Tibial nerve (tissue), 4 donors: ENCODE results near the gene LRRC26. TPM values are rescaled to one million over a fixed set of nuclear protein-coding genes. Genes with fewer than 3 reads are reported as not detected.
A peak's percentile ranks its signal among the peaks of the same experiment; 100 is the strongest.

Experiments used
- DNase-seq, 2 donors: peaks; one replicate each; pipeline ENCODE4 v3.0.0-alpha.2; 2019; ENCODE audit warnings: low spot score in 2 of 2
- H3K27ac ChIP-seq, 4 donors: fragments of 200-600 bp; sonication (generic) in 3 of 4; one replicate each; pipeline ENCODE4 v1.5.1; 2017 to 2019; ENCODE audit warnings: mild to moderate bottlenecking in 1 of 4
- H3K27me3 ChIP-seq, 2 donors: fragments of 200-600 bp; sonication (generic) in 1 of 2; one replicate each; pipeline versions ENCODE4 v1.5.1 to v1.6.0; 2017 to 2019
- H3K36me3 ChIP-seq, 3 donors: fragments of 200-600 bp; sonication (generic); one replicate each; pipeline ENCODE4 v1.5.1; 2018 to 2019
- H3K4me1 ChIP-seq, 4 donors: fragments of 200-600 bp; sonication (generic) in 3 of 4; one replicate each; pipeline ENCODE4 v1.5.1; 2017 to 2019
- H3K4me3 ChIP-seq, 4 donors: fragments of 200-600 bp; sonication (generic) in 3 of 4; one replicate each; pipeline ENCODE4 v1.5.1; 2017 to 2019; ENCODE audit warnings: mild to moderate bottlenecking in 1 of 4, moderate library complexity in 1 of 4
- H3K9me3 ChIP-seq, 4 donors: fragments of 200-600 bp; sonication (generic) in 3 of 4; one replicate each; pipeline ENCODE4 v1.5.1; 2017 to 2019
- EP300 ChIP-seq, 2 donors: sonication (generic); formaldehyde crosslinking; IDR thresholded peaks; one replicate each; pipeline ENCODE4 v1.6.1; 2017; ENCODE audit warnings: antibody characterized with exemption in 2 of 2, mild to moderate bottlenecking in 1 of 2
- POLR2A ChIP-seq, 2 donors: fragments of 450-650 bp; IDR thresholded peaks; one replicate each; pipeline ENCODE4 v1.6.1; 2017; ENCODE audit warnings: antibody characterized with exemption in 2 of 2, mild to moderate bottlenecking in 2 of 2, moderate library complexity in 2 of 2
- WGBS, 2 donors: methylation state at CpG; one replicate each; pipeline ENCODE4 v1.1.5; 2018; 5-methylcytosine and 5-hydroxymethylcytosine counted together
- total RNA-seq, 4 donors: library from RNA; depleted of rRNA; stranded (reverse); fragments of >200 nt; gene quantifications; one replicate each; pipeline ENCODE4 v1.1.0, GENCODE V29; 2016
- TF ChIP-seq, protein P1 (sequence below), 5 experiments: fragments of 200-600 bp in 3 of 5; fragments of 450-650 bp in 2 of 5; sonication (generic) in 3 of 5; IDR thresholded peaks; one replicate each; pipeline ENCODE4 v1.5.1; 2016 to 2019; ENCODE audit warnings: antibody characterized with exemption in 5 of 5, mild to moderate bottlenecking in 3 of 5, moderate library complexity in 2 of 5

The LRRC26 gene
- total RNA-seq, 4 donors from 2014 or later: not detected

GRCh38 chr9:137204731-137205125, 34.9 kb upstream of the LRRC26 start:
- H3K9me3 ChIP-seq: no peaks in the 10 kb centered on the region
- H3K36me3 ChIP-seq: peaks cover 0 to 19% (median 0%) of the 10 kb centered on the region in 3 donors
- 15 to 17% methylated on average over 21 of the region's 21 CpGs for WGBS, 2 donors
- peaks cover 6 to 62% (median 47%) of the 10 kb centered on the region in 4 donors for H3K4me1 ChIP-seq
- TF ChIP-seq, protein P1, sequence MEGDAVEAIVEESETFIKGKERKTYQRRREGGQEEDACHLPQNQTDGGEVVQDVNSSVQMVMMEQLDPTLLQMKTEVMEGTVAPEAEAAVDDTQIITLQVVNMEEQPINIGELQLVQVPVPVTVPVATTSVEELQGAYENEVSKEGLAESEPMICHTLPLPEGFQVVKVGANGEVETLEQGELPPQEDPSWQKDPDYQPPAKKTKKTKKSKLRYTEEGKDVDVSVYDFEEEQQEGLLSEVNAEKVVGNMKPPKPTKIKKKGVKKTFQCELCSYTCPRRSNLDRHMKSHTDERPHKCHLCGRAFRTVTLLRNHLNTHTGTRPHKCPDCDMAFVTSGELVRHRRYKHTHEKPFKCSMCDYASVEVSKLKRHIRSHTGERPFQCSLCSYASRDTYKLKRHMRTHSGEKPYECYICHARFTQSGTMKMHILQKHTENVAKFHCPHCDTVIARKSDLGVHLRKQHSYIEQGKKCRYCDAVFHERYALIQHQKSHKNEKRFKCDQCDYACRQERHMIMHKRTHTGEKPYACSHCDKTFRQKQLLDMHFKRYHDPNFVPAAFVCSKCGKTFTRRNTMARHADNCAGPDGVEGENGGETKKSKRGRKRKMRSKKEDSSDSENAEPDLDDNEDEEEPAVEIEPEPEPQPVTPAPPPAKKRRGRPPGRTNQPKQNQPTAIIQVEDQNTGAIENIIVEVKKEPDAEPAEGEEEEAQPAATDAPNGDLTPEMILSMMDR (IDR thresholded peaks at IDR 0.05): no peak
- TF ChIP-seq EP300 (IDR thresholded peaks at IDR 0.05): no peak
- TF ChIP-seq POLR2A (IDR thresholded peaks at IDR 0.05): no peak
- H3K4me3 ChIP-seq: peak overlapping the region; percentile 96 to 99 (median 96)
- DNase-seq: no peak
- H3K27ac ChIP-seq: peak overlapping the region in 2 of 4 donors; percentile 89
- no peaks in the 10 kb centered on the region for H3K27me3 ChIP-seq

GRCh38 chr9:137202966-137203365, 33.1 kb upstream of the LRRC26 start:
- Histone ChIP-seq H3K27ac (no peak overlapping the region), H3K4me3 (no peak overlapping the region), H3K4me1 (peaks cover 13 to 80% (median 59%) of the 10 kb centered on the region in 4 donors), H3K9me3 (no peaks in the 10 kb centered on the region), H3K27me3 (no peaks in the 10 kb centered on the region), H3K36me3 (peaks cover 0 to 8% (median 0%) of the 10 kb centered on the region in 3 donors)
- 72 to 75% methylated on average over 8 of the region's 8 CpGs for WGBS, 2 donors
- TF ChIP-seq POLR2A (IDR thresholded peaks at IDR 0.05): no peak
- TF ChIP-seq, protein P1 (IDR thresholded peaks at IDR 0.05): no peak
- TF ChIP-seq EP300 (IDR thresholded peaks at IDR 0.05): no peak
- no peak for DNase-seq

DNA sequence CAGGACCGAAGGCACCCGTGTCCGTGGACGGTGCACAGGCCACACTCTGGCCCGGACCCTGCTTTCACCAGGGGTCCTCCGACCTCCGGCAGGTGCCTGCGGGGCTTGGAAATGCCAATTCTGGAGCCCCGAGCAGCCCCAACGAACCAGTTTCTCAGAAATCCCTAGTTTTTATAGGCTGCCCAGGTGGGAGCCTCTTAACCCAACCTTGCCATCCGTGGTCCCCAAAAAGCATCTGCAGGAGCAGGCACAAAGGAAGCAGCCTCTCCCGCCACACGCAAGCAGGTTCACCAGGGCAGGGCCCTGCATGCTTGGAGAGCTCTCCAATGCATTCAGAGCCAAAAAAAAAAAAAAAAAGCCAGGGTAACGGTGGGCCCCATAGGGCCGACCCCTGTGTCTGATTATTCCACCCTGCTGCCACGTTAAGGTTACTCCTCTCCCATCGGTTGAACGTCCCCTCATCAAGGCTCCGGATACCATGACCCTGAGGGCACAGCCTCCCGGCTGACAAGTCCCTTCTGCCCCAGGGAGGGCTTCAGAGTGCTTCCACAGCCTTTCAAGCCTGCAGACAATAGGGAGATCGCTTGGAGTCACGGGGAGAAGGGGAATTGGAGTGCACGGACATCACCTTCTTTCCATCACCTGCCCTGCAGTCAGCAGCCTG, 31.5 kb upstream of the LRRC26 start:
- 11 to 21% methylated on average over 15 to 21 of the region's 23 CpGs for WGBS, 2 donors

DNA sequence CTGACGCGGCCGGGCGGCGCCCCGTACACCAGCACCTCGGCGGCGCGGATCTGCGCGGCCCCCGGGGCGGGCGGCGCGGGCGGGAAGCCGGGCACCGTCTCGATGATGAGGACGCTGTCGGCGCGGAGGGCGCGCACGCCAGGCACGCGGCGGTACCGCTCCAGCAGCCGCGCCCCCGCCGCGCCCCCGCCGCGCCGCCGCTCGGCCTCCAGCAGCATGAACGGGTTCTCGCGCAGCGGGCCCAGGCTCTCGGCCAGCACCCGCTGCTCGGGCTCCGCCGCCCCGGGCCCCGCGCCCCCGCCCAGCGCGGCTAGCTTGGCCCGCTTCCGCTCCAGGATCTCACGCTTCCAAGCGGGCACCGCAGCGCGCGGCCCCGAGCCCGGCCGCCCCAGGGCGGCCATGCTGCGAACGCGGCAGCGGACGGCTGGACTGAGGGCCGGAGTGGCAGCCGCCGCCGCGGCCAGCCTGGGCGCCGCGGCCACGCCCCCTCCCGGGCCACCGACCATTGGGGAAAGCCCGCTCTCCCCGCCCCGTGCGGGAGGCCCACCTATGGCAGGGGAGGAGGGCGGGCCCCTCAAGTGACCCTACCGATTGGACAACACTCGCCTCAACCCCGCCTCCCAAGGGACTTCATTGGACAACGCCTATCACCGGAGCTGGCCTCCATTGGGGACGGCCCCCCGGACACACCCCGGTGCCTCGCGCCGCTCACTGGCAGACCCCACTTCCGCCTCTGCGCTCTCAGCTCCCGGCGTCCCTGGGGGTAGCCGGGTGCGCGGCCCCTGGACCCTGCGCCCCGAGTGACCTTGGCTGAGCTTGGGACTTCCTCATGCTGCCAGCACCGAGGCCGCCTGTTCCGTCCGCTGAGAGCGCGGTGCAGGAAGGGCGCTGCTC, 30.7 kb upstream of the LRRC26 start, which contains the start of gene TPRN:
Gene TPRN, minus strand, starts transcription at position 431 of the 894 bp plus-strand sequence. Its CDS starts 30 bp downstream, at position 401.
- H3K9me3 ChIP-seq: no peaks in the 10 kb centered on the region
- 0% methylated on average over 23 to 56 of the region's 118 CpGs for WGBS, 2 donors

More for the DNA sequence above, 31.5 kb upstream of the LRRC26 start:
- H3K9me3 ChIP-seq: no peaks in the 10 kb centered on the region
- no peak for TF ChIP-seq POLR2A (IDR thresholded peaks at IDR 0.05)
- TF ChIP-seq, protein P1 (IDR thresholded peaks at IDR 0.05): no peak
- no peak for TF ChIP-seq EP300 (IDR thresholded peaks at IDR 0.05)
- H3K36me3 ChIP-seq: no peaks in the 10 kb centered on the region
- peak overlapping the region in 3 of 4 donors; percentile 81 to 88 (median 83) for H3K27ac ChIP-seq
- peak overlapping the region; percentile 54 to 72 (median 64) for H3K4me3 ChIP-seq
- no peaks in the 10 kb centered on the region for H3K27me3 ChIP-seq
- no peak for DNase-seq
- H3K4me1 ChIP-seq: peaks cover 13 to 82% (median 54%) of the 10 kb centered on the region in 4 donors

More for the DNA sequence above, 30.7 kb upstream of the LRRC26 start, which contains the start of gene TPRN:
- TF ChIP-seq, protein P1 (IDR thresholded peaks at IDR 0.05): peak in 1 of 5 experiments; percentile 49
- TF ChIP-seq EP300 (IDR thresholded peaks at IDR 0.05) (peak in 1 of 2 donors; percentile 71), POLR2A (IDR thresholded peaks at IDR 0.05) (peak; percentile 46 to 88)
- Histone ChIP-seq H3K27me3 (no peaks in the 10 kb centered on the region), H3K36me3 (no peaks in the 10 kb centered on the region), H3K27ac (peak within 1 kb of the TSS in 3 of 4 donors; percentile 81 to 88 (median 83)), H3K4me1 (peaks cover 13 to 84% (median 48%) of the 10 kb centered on the region in 4 donors), H3K4me3 (peak within 1 kb of the TSS; percentile 54 to 72 (median 64))
- peak; percentile 99 for DNase-seq
